Activated CD8-positive, alpha-beta memory T cell treated with anti-CD3 and anti-CD28 coated beads for 1 hour (primary cell): ENCODE measurements around the gene OSBPL8.
"Not testable (repeated sequence)": the region's sequence is repeated elsewhere in the genome, so short reads cannot be mapped to it uniquely, and the experiment has no call there.

Experiments used
- DNase-seq, 2 donors: peaks; one replicate each; pipeline ENCODE4 v3.0.0-alpha.2; 2020; ENCODE audit warnings: low read depth in 1 of 2; ENCODE audit errors: extremely low read depth in 1 of 2

Gene OSBPL8

DNA sequence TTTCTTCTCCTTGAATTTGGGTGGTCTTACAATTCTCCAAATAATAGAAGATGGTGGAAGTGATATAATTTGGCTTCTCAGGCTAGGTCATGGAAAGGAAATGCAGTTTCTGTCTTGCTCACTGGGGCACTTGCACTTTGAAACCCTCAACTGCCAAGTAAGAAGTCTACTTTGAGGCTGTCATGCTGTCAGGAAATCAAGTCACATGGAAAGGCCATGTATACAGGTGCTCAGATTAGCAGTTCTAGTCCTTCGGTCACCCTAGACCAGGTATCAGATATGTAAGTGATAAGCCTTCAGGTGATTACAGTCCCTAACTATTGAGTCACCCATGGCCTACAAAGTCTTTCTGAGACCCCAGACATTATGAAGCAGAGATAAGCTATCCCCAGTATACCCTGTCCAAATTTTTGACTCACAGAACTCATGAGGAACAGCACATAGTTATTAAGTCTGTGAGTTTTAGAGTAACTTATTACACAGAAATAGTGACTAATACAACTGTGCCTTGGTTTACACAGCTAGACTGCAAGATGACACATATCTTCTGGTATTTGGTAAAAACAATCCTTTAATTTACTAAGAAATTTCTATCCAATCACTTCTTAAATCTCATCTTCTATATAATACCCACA is 185.1 kb downstream of the OSBPL8 start:
- no peak for DNase-seq

DNA sequence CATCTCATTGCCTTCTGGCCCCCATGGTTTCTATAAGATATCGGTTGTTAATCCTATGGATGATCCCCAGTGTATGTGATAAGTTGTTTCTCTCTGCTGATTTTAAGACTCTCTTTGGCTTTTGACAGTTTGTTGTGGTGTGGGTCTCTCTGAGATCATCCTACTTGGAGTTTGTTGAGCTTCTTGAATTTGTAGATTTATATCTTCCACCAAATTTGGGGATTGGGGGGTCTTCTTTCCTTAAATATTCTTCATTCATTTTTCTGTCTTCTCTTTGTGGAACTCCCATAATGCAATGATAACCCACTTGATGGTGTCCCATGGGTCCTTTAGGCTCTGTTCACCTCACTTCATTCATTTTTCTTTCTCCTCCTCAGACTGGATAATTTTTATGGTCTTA is 191.3 kb downstream of the OSBPL8 start:
- DNase-seq, result no peak

DNA sequence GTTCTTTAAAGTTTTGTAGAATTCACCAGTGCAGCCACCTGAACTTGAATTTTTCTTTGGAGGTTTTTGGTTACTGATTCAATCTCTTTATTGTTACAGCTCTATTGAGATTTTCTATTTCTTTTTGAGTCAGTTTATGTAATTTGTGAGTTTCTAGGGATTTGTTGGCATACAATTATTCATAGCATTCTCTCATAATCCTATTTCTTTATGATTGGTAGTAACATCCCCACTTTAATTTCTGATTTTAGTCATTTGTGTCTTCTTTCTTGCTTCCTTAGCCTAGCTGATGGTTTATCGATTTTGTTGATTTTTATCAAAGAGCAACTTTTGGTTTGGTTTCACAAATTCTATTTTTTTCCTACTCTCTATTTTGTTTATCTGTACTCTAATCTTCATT is 193.4 kb downstream of the OSBPL8 start:
- no peak for DNase-seq

DNA sequence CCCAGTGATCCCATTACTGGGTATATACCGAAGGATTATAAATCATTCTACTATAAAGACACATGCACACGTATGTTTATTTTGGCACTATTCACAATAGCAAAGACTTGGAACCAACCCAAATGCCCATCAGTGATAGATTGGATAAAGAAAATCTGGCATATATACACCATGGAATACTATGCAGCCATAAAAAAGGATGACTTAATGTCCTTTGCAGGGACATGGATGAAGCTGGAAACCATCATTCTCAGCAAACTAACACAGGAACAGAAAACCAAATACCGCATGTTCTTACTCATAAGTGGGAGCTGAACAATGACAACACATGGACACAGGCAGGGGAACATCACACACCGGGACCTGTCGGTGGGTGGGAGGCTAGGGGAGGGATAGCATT is 195.4 kb downstream of the OSBPL8 start:
- DNase-seq, result not testable (repeated sequence)

DNA sequence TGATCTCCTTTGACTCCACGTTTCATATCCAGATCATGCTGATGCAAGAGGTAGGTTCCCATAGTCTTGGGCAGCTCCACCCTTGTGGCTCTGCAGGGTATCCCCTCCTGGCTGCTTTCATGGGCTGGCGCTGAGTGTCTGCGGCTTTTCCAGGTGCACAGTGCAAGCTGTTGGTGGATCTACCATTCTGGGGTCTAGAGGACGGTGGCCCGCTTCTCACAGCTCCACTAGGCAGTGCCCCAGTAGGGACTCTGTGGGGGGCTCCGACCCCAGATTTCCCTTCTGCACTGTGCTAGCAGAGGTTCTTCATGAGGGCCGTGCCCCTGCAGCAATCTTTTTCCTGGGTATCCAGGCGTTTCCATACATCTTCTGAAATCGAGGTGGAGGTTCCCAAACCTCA is 199.3 kb downstream of the OSBPL8 start:
- no peak for DNase-seq

DNA sequence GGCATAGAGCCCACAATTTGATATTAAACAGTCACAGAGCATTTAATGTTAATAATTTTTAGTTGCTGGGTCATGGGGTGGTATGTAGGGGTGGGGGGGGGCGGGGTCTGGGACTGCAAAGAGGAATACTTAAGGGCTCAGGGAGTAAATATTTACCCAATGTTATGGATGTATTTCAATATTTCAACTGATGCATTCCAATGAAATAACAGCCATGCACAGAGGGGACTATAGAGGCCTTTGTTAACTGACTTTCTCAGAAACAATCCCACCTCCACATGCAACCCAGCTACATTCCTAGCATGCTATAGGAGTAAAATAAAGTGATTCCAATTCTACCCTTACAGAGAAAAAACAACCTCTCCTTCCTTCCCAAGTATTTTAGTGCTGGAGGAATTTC is 203.5 kb downstream of the OSBPL8 start:
- no peak for DNase-seq

DNA sequence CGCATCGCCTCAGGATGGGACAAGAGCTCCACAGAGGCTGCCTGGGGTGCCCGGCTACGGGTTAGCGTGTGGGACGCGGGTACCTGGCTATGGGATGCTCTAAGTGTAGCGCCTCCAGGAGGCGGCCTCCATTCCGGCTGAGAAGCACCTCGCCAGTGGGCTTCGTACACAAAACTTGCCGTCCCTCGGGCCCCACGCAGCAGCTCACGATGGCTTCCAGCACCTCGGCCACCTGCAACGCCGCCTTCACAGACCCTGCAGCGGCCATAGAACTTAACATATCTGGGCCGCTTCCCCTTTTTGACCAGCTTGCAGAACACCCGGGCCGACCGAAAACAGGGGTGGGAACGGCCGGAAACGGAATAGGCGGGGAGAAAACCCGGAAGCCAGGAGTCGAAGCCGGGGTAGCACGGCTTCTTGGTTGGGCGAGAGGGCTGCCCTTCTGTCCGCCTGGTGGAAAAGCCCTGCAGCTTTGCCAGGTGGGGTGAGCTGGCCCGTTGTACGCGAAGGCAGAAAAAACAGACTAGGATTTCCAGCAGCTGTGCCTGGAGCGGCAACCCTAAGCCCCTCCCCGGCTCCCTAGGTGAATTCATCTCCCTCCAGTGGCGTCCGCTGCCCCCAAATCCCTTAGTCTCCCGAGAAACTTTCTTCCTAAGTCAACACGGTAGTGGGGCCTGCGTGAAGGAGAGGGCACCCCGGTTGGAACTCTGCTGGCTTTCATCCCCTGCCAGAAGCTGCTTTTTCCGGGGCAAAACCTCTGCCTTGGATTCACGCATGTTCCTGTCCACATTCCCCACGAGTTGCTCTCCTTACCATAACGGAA is 211.3 kb downstream of the OSBPL8 start, which contains the start of gene BBS10:
TSS of gene BBS10 (minus strand) at position 337 of the 823 bp plus-strand sequence. CDS start at position 280, 57 bp downstream.
- DNase-seq, result peak; percentile 61 to 71

DNA sequence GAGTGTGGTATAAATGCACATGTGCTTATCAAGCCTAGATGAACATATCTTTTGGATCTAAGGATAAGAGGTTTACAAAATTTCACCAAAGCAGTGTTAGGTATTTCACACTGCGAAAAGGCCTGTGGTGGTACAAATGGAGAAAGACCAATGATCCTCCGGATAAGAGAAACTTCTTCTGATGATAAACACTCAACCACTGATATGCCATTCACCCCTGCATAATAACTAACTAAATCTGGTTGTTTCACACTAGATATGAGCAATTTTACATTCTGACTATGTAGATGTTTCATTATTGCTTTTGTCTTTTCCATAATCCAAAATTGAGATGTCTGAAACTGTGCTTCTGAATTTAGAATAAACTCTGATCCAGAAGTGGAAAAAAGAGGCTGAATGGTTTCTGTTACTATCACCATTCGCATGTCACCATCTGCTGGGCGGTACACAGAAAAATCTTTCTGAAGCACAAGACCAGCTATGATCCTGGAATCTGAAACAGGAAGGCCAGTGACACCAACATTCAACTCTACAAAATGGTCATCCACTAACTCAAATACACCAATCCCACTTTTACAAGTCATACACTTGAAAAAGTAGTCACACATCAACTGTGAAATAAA is 212.7 kb downstream of the OSBPL8 start:
- no peak for DNase-seq

DNA sequence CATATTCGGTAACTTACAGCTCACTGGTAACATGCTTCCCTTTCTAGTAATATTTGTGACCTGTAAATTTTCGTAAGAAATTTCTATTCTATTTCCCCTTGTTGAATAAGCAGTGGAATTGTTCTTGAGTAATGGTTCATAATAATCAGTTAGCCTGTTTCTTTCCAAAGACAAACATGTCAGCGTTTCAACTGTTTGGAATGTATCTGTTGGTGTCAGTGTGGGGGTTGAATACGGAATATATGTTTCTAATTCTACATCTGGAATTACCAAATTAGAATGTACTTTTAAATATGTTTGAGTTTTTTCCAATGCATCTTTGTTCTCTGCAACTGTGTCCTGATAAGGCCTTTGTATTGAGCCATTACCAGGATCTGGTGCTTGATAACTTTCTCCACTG is 213.3 kb downstream of the OSBPL8 start:
- no peak for DNase-seq

DNA sequence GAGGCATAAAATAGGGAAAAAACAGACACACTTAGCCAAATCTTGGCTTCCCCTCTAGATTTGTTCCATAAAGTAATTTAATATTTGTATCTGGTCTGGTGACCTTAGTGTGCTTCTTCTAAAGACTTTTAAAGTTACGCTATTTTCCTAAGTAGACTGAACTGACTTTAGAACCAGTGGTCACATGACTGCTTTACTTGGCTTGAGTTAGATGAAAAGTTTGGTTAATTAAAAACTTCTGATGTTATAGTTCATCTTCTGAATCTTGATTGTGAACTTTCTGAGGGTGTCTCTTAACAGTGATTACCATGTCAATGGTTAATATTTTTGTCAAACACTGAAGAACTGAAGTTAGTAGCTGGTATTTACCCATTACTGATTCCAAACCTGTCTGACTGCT is 214.0 kb downstream of the OSBPL8 start:
- DNase-seq, result no peak

DNA sequence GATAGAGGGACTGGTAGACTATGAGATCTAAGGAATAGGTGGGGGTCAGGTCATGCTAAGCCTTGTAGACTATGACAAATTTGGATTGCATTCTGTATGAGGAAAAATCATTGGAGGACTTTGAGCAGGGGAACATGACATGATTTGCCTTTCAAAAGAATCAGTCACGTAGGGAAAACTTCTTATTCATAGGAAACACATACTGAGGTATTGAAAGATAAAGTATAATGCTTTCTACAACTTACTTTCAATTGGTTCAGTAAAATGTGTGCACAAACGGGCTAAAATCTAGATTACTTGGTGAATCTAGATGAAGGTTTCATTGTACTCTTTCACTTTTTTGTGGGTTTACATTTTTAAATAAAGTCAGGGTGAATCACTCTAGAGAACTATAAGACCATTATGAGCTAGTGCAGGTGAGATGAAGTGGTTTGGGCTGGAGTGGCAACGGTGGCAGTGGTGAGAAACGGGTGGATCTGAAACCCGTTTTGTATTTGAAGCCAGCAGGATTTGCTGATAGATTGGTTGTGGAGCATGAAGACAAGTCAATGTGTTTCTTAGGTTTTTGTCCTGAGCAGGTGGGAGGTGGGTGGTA is 218.0 kb downstream of the OSBPL8 start:
- no peak for DNase-seq

DNA sequence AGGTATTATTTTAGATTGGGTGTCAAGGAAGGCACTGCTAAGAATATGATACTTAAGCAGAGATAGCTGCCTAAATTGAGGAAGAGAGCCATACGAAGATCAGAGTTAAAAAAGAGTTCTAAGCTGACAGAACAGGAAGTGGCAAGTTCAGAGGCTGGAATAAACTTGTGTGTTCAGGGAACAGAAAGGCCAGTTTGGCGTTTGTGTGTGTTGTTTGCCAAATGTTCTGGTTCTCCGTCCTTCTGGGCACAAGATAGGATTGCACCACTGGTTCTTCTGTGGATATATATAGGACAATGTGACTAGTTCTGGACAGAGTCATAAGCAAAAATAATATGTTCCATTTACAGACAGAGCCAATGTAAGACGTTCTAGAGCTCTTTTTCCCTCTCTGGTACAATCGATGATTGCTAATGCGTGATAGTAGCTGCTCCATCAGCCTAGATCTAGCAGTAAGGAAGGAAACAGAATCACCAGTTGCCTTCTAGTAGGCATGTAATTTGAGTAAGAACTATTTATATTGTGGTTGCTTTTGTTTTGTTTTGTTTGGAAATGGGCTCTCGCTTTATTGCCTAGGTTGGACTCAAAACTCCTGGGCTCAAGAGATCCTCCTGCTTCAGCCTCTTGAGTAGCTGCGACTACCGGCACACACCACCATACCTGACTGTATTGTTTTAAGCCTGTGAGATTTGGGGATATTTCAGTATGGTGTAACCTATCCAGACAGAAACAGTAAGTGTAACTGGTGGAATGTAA is 218.7 kb downstream of the OSBPL8 start:
- DNase-seq, result no peak

DNA sequence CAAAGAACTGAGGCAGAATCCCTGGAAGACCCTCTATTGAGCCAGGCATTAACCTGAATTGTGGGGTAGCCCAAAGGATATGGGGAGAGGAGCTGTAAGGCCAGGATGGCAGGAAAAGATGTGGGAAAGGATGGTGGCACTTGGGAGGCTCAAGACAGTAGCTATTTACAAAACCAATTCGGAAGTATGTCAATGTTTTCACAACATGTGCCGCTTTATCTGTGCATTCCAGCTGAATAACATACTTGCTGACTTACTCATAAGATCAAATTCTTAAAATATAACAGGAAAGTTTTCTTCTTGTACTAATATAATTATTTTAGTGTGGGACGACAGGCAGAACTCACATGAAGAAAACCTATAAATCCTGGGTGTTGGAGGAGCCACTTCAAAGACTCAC is 222.0 kb downstream of the OSBPL8 start:
- DNase-seq, result no peak

DNA sequence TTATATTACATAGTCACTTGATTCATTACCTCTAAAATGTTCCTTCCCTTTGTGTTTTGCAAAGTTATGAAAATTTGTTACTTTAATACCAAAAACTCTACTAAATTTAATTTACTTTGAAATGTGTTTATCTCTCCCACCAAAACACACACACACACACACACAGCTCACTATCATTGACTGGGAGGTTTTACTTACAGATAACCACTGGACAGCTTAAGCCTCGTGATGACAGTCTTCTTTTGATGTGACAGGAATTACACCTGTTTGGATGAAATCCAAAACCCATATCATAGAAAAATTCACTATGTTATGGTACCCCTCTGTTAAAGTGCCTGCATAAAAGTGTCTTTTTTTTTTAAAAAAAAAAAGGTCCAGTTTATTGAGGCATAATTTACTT is 227.0 kb downstream of the OSBPL8 start:
- no peak for DNase-seq

DNA sequence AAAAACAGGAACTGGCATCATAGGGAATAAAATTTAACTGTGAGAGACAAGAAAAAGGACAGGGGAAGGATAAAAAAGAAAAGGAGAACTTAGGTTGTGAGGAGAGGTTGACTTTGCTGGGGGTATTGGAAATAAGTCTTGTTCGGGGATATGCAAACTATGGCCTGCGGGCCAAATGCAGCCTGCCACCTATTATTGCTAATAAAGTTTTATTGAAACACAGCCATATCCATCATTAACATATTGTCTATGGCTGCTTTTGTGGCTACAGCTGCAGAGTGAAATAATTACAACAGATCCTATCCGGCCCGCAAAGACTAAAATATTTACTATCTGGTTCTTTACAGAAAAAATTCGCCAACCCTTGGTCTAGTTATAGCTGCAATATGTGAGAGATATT is 230.0 kb downstream of the OSBPL8 start:
- no peak for DNase-seq

DNA sequence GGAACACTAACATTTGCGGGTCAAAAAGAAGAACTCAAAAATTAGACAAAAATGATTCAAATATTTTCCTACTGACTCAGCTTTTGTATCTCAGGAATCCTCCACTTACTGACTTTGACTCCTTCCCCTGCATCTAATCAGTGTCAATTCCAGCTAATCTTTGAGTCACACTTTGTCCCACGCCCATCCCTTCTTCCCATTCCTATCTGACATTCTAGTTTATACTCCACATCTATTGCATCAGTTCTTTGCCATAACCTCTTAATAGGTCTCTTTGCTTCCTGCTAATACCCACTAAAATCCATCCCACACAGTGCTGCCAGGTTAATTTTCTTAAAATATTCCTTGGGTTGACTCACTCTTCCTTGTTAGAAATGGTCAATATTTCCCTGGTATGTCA is 230.4 kb downstream of the OSBPL8 start:
- DNase-seq, result no peak

DNA sequence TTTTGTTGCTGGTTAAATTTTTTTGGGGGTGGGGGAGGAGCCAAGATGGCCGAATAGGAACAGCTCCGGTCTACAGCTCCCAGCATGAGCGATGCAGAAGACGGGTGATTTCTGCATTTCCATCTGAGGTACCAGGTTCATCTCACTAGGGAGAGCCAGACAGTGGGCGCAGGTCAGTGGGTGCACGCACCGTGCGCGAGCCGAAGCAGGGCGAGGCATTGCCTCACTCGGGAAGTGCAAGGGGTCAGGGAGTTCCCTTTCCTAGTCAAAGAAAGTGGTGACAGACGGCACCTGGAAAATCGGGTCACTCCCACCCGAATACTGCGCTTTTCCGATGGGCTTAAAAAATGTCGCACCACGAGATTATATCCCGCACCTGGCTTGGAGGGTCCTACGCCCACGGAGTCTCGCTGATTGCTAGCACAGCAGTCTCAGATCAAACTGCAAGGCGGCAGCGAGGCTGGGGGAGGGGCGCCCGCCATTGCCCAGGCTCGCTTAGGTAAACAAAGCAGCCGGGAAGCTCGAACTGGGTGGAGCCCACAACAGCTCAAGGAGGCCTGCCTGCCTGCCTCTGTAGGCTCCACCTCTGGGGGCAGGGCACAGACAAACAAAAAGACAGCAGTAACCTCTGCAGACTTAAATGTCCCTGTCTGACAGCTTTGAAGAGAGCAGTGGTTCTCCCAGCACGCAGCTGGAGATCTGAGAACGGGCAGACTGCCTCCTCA is 239.8 kb downstream of the OSBPL8 start:
- DNase-seq, result not testable (repeated sequence)

DNA sequence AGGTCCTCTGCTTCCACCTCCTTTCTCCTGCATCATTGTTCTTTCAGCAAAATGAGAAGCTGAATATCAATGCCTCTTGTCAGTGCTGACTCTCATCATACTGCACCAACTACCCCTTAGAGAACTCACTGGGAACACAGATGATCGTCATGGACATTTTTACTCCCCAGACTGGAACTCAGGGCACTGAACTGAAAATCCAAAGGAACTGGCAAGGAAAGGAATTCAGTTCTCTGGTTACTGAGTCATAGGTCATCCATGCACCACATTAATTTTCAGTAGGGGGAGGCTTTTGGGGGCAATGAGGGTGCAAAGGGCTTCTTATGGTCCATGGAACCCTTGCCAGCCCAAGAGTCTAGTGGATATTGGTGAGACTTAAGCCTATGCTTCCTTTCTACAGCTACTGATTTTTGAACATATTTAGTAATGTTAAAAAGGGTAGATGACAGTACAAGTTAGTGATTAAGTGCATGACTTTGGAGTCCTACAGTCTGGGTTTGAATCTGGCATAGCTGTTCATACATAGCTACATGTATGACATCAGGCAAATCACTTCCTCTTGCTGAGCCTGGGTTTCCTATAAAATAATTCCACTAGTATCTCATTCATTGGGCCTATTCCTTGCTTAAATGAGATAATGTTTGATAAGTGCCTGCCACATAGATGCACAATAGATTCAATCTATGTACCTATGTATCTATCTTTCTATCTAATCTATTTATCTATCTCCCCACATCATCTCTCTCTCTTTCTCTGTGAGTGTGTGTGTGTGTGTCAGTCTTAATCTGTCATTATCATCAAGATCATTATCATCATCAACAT is 240.6 kb downstream of the OSBPL8 start:
- DNase-seq, result no peak

DNA sequence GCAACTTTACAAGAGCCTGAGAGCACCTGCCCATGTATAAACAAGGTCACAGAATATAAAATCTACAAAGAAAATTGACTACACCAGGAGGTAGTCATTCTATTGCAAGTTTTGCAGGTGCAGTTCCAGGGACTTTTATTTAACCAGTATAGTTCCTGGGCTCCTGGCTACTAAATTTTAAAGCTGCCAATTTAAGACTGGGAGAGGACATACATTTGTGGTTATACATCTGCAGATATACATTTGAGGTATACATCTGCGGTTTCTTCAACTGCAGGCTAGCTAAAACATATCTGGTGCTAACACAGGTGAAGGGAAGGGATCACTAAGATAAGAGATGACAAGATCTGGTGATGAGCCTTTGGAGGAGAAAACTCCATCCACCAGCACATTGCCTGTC is 241.6 kb downstream of the OSBPL8 start:
- DNase-seq, result no peak
